Kidney (tissue), 22 donors: ENCODE results near the gene CA5A. TPM values are rescaled to one million over a fixed set of nuclear protein-coding genes. Genes with fewer than 3 reads are reported as not detected.
"Not testable (repeated sequence)": the region's sequence is repeated elsewhere in the genome, so short reads cannot be mapped to it uniquely, and the experiment has no call there.

Source experiments
- DNase-seq, 5 donors: peaks; one replicate each; pipeline ENCODE4 v3.0.0-alpha.2; 2013 to 2020
- FAIRE-seq: peaks from 2 replicates; lab custom pipeline; 2012; peaks lifted over from hg19 to GRCh38; lab: Jason Lieb, UNC
- H3K27ac ChIP-seq, 2 donors: one replicate each; pipeline ENCODE4 v1.7.0; 2013; ENCODE audit warnings: low read depth in 2 of 2, low read length in 2 of 2, inconsistent platforms in 1 of 2
- H3K27me3 ChIP-seq: one replicate; pipeline ENCODE4 v1.7.1; 2013; ENCODE audit warnings: low read length, inconsistent platforms; ENCODE audit not compliant: control insufficient read depth, insufficient read depth
- H3K36me3 ChIP-seq, 3 donors: one replicate each; pipeline versions ENCODE4 v1.7.0 to v1.7.1; 2013; ENCODE audit warnings: low read length in 3 of 3, control low read depth in 1 of 3, inconsistent platforms in 1 of 3; ENCODE audit not compliant: insufficient read depth in 3 of 3, control insufficient read depth in 2 of 3
- H3K4me1 ChIP-seq, 3 donors: one replicate each; pipeline versions ENCODE4 v1.7.0 to v1.7.1; 2013; ENCODE audit warnings: low read length in 3 of 3, inconsistent platforms in 1 of 3, low read depth in 1 of 3; ENCODE audit not compliant: control insufficient read depth in 2 of 3, insufficient read depth in 2 of 3
- H3K4me3 ChIP-seq, 3 donors: one replicate each; pipeline versions ENCODE4 v1.7.0 to v1.8.1; 2013; ENCODE audit warnings: low read length in 3 of 3, control low read depth in 1 of 3, inconsistent platforms in 1 of 3
- H3K9ac ChIP-seq, 3 donors: one replicate each; pipeline versions ENCODE4 v1.7.0 to v1.7.1; 2013; ENCODE audit warnings: low read length in 3 of 3, control low read depth in 1 of 3, inconsistent platforms in 1 of 3
- H3K9me3 ChIP-seq, 3 donors: one replicate each; pipeline versions ENCODE4 v1.7.0 to v1.7.1; 2013; ENCODE audit warnings: low read length in 3 of 3, control low read depth in 1 of 3, inconsistent platforms in 1 of 3; ENCODE audit not compliant: control insufficient read depth in 2 of 3, insufficient read depth in 1 of 3
- intact Hi-C: fragments of 100-400 bp; cut with DNase I; formaldehyde crosslinking; loops from one replicate; pipeline ENCODE4 v1.11.1; 2022
- long read RNA-seq, 10 donors: library from polyadenylated mRNA in 1 of 10; unstranded in 1 of 10; transcript quantifications; one replicate each; pipeline ENCODE4 v2.0.0 and lab custom pipeline, GENCODE V29; 2021 to 2026
- polyA plus RNA-seq: library from polyadenylated mRNA; stranded (reverse); fragments of 350-450 nt; fragmentation: Illumina TruSeq; extraction: RNeasy Lipid Tissue Mini Kit (QIAGEN cat#74804); gene quantifications from one replicate; pipeline ENCODE4 v1.2.3, GENCODE V29; 2014; ENCODE audit warnings: low read depth, low replicate concordance; ENCODE audit not compliant: insufficient read depth
- total RNA-seq: library from RNA; stranded (reverse); fragmentation: NEBNext Ultra II Directional; extraction: Animal tissue kit (Norgen Biotek cat#: 25700); gene quantifications from one replicate; pipeline ENCODE4 v1.2.1, GENCODE V29; 2021
- TF ChIP-seq, protein P1 (sequence below): IDR thresholded peaks from 3 replicates; pipeline ENCODE4 v1.5.1; 2012; ENCODE audit warnings: mild to moderate bottlenecking, moderate library complexity, borderline replicate concordance; ENCODE audit not compliant: insufficient read depth; ENCODE audit errors: extremely low read depth
- donor health status: control.
- donor health status: control.
- donor health status: control.
- donor health status: control.
- donor health status: control.
- donor health status: DM: yes; HTN: yes; CAD: no.
- donor health status: Normal renal cell carcinoma (clear cell type).

CA5A gene
- total RNA-seq (not detected), polyA plus RNA-seq (not detected)
- long read RNA-seq, donor 1: 0 reads
- long read RNA-seq, donor 2: 0 reads
- long read RNA-seq, donor 3: 0 reads
- long read RNA-seq, donor 4: 0 reads
- long read RNA-seq, donor 5: 0 reads
- long read RNA-seq, donor 6: 0 reads
- long read RNA-seq, donor 7: 0 reads
- long read RNA-seq, donor 8: 0 reads
- long read RNA-seq, donor 9: 0 reads
- long read RNA-seq, donor 10: 0 reads

DNA sequence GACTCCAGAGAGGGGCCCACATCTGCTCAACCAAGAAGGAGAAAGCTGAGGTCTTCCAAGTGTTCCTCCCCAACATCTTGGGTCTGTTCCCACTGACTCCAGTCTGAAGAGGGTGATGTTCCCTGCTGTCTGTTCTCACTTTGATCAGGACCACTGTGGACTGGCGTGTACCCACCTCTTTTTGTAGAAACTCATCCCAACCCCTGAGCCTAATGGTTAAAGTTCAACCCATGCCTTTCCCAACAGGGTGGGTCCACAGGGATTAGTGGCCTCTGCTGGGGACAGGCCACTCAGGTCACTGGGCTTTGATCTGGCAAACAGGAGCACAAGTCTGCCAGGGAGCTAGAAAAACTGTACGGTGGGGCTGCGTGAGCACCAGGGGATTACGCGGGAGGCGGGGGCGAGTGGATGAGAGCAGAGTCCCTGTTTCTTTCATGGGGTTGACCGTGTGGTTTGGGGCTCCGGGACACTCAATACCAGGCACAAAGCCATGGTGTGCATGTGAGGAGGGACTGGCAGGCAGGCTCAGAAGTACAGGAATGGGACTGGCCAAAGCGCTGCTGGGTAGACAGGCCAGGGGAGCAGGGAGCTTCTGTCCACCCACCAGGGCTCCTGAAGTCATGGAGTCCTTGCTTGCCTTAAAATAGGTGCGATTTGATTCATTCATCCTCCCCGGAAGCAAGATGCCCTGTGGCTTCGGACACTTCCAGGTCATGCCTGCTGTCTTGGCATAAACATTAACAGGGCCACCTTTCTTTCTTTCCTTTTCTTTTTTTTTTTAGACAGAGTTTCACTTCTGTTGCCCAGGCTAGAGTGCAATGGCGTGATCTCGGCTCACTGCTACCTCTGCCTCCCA, at the start of gene CA5A:
CA5A (minus strand) TSS at position 155 of the 856 bp plus-strand sequence; CDS start at position 76, 79 bp downstream.
- H3K27ac ChIP-seq: no peak within 1 kb of the TSS
- no peaks in the 10 kb centered on the region for H3K9me3 ChIP-seq
- intact Hi-C loops: no loop called here
- H3K27me3 ChIP-seq: no peaks in the 10 kb centered on the region
- no peak within 1 kb of the TSS for H3K9ac ChIP-seq
- no peak for FAIRE-seq
- no peaks in the 10 kb centered on the region for H3K4me1 ChIP-seq
- peak in 1 of 5 donors; percentile 24 for DNase-seq
- H3K4me3 ChIP-seq: no peak within 1 kb of the TSS
- TF ChIP-seq, protein P1, sequence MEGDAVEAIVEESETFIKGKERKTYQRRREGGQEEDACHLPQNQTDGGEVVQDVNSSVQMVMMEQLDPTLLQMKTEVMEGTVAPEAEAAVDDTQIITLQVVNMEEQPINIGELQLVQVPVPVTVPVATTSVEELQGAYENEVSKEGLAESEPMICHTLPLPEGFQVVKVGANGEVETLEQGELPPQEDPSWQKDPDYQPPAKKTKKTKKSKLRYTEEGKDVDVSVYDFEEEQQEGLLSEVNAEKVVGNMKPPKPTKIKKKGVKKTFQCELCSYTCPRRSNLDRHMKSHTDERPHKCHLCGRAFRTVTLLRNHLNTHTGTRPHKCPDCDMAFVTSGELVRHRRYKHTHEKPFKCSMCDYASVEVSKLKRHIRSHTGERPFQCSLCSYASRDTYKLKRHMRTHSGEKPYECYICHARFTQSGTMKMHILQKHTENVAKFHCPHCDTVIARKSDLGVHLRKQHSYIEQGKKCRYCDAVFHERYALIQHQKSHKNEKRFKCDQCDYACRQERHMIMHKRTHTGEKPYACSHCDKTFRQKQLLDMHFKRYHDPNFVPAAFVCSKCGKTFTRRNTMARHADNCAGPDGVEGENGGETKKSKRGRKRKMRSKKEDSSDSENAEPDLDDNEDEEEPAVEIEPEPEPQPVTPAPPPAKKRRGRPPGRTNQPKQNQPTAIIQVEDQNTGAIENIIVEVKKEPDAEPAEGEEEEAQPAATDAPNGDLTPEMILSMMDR: no peak
- H3K36me3 ChIP-seq: no peaks in the 10 kb centered on the region

DNA sequence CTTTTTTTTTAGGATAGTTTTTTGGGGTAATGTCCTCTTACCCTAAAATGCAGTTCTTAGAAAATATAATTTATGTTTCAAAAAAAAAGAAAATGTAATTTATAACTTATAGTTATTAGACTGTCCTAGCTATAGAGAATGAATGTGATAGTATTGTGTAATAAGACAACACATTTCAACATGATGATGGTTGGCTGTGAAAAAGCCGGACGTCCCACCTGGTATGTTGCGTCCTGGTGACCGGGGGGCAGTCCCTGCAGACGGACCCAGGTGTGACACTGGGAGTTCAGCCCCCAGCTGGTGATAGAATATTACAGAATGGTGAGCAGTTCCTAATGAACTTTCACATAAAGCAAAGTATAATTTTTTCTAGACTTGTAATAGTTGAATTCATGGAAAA, 49.2 kb upstream of the CA5A start:
- H3K36me3 ChIP-seq, H3K9me3 ChIP-seq, H3K27ac ChIP-seq, intact Hi-C loops, H3K4me3 ChIP-seq, DNase-seq, H3K9ac ChIP-seq, FAIRE-seq, H3K4me1 ChIP-seq, H3K27me3 ChIP-seq: not testable (repeated sequence)

DNA sequence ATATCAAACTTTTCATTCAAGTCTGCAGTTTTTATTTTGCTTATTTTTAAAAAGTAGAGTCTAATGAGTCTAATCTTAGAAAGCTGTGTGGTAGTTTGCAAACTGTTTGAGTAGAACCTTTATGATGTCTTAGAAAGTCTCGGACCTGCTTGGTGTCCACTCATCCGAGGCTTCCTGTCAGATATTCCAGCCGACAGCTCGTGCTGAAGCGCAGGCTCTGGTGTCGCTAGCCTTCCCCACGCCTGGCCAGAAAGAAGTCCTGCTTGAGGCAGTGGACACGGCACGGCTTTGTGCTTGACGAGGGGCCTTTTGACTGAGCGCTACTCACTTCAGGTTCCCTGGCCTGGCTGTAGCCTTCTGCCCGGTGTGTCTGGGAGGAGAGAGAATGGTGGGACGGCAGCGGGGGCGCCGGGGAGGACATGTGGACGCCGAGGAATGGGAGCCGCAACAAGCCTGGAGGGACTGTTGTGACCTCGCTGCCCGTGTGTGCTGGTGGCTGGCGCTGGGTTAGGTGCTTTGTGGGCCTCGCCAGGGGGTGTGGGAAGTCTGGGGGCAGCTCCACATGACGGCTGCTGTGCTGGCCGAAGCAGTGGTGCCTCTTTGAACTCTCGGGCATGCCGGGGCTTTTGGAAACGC, 48.4 kb upstream of the CA5A start:
- Histone ChIP-seq H3K36me3 (peaks cover 0 to 7% (median 0%) of the 10 kb centered on the region in 3 donors), H3K4me3 (no peak overlapping the region), H3K4me1 (no peaks in the 10 kb centered on the region), H3K27ac (no peak overlapping the region), H3K9ac (no peak overlapping the region), H3K27me3 (no peaks in the 10 kb centered on the region), H3K9me3 (no peaks in the 10 kb centered on the region)
- intact Hi-C loops: no loop called here
- FAIRE-seq (no peak), DNase-seq (peak in 3 of 5 donors; percentile 35 to 52 (median 46))
- TF ChIP-seq, protein P1: no peak

DNA sequence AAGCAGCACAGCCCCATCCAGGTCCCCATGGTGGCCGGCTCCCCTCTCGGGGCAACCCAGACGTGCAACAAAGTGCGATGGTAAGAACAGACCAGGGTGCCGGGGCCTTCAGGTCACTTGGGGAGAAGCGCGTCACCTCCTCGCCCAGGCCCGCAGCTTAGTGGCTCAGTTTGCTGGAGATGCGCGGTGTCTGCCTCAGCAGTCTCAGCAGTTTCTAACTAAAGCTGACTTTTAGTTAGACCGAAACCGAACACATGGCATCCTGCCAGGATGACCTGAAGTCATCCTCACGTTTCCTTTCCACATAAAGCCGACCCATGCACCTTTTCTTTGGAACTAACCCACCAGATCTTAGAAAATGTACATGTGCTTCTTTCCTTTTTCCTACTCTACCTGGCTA, 47.9 kb upstream of the CA5A start:
- H3K27ac ChIP-seq, intact Hi-C loops, FAIRE-seq, DNase-seq, H3K4me3 ChIP-seq, H3K9ac ChIP-seq, H3K27me3 ChIP-seq, H3K9me3 ChIP-seq, H3K4me1 ChIP-seq, H3K36me3 ChIP-seq: not testable (repeated sequence)

DNA sequence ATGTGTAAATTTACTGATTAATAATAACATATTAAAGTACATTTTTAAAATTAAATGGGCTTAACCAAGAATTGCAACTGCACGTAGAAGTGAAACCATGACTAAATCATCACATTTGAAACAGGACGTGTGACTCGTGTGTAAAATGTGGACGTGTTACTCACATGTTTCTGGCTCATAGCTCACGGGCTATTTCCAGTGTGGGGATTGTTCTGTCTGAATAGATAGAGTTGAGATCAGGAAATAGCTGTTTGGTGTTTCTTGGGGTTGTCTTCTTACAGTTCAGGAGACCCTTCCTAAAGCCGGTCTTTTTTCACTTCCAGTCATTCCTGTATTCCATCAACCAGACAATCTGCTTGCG, 47.4 kb upstream of the CA5A start:
- H3K27me3 ChIP-seq, FAIRE-seq, H3K4me1 ChIP-seq, DNase-seq, H3K9ac ChIP-seq, H3K36me3 ChIP-seq, H3K9me3 ChIP-seq, H3K27ac ChIP-seq, intact Hi-C loops: not testable (repeated sequence)
- peak overlapping the region in 1 of 3 donors; percentile 7 for H3K4me3 ChIP-seq

DNA sequence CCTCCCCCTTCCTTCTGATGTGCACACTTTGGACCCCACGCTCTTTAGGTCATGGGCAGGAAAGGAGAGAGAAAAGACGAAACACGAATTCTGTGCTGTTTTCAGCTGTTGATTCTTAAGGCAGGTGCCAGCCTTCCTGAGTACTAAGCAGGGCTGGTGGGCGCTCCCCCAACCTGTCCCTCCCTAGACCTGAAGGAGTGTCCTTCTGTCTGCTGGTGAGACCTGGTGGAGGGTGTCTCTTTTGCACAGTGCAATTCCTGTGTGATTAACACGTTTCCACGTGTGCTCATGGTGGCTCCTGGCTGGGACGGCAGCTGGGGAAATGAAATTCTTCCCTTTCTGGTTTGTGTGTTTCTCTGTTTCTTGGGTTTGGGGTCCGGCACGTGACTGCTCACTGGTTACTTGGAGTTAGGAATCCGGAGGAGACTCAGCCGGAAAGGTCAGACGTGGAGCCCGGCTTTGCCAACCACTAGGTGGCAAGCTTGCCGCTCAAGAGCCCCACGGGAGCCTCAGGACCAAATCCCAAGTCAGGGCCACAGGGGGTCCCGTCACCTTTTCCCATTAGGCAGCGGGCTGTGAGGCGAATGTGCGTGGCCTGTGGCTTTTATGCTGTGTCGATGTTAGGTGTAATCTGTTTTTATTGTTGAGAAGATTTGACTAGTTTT, 46.9 kb upstream of the CA5A start:
- H3K4me3 ChIP-seq, H3K9ac ChIP-seq, DNase-seq, H3K27ac ChIP-seq, H3K4me1 ChIP-seq, H3K9me3 ChIP-seq, H3K27me3 ChIP-seq, FAIRE-seq, intact Hi-C loops: not testable (repeated sequence)
- peaks cover 0 to 11% (median 0%) of the 10 kb centered on the region in 3 donors for H3K36me3 ChIP-seq
